BLaER1 treated with 17β-estradiol and CSF1 and Interleukin-3, amounts not matched to agents 10 nM and 100 nM (cell line): Measurements from ENCODE around the gene PSIP1.

Experiments used
- H3K27ac ChIP-seq, 11 experiments: shearing (Covaris generic); formaldehyde crosslinking; 2 replicates each; pipeline ENCODE4 v1.8.1; 2022
- H3K27me3 ChIP-seq, 11 experiments: shearing (Covaris generic); formaldehyde crosslinking; 2 replicates each; pipeline ENCODE4 v1.8.1; 2022
- H3K36me3 ChIP-seq, 11 experiments: shearing (Covaris generic); formaldehyde crosslinking; 2 replicates each; pipeline ENCODE4 v1.8.1; 2022
- H3K4me1 ChIP-seq, 10 experiments: shearing (Covaris generic); formaldehyde crosslinking; 2 replicates each; pipeline ENCODE4 v1.8.1; 2022
- H3K4me2 ChIP-seq, 11 experiments: shearing (Covaris generic); formaldehyde crosslinking; 2 replicates each; pipeline ENCODE4 v1.8.1; 2022
- H3K4me3 ChIP-seq, 10 experiments: shearing (Covaris generic); formaldehyde crosslinking; 2 replicates each; pipeline ENCODE4 v1.8.1; 2022
- H3K9ac ChIP-seq, 11 experiments: shearing (Covaris generic); formaldehyde crosslinking; 2 replicates each; pipeline ENCODE4 v1.8.1; 2022
- H3K9me3 ChIP-seq, 11 experiments: shearing (Covaris generic); formaldehyde crosslinking; replicated peaks in 1 of 11; 2 replicates each; pipeline ENCODE4 v1.8.1; 2022
- H4K20me1 ChIP-seq, 11 experiments: shearing (Covaris generic); formaldehyde crosslinking; 2 replicates each; pipeline ENCODE4 v1.8.1; 2022
- Cebpa-rat ChIP-seq, 11 experiments: shearing (Covaris generic); IDR thresholded peaks; 2 replicates each; pipeline ENCODE4 v1.8.1; 2022

The PSIP1 gene

GRCh38 chr9:15512204-15512603 is 1.4 kb upstream of the PSIP1 start:
- Histone ChIP-seq H3K4me2 (peak overlapping the region; percentile 4 to 93 (median 81); a peak in 20 of 22 replicates), H3K9ac (no peak overlapping the region), H3K4me3 (no peak overlapping the region), H3K4me1 (peaks cover 22 to 47% (median 39%) of the 10 kb centered on the region in 10 experiments), H3K36me3 (peaks cover 5 to 20% (median 11%) of the 10 kb centered on the region in 11 experiments; a peak in 20 of 22 replicates), H3K9me3 (no peaks in the 10 kb centered on the region), H3K27ac (no peak overlapping the region), H3K27me3 (no peaks in the 10 kb centered on the region), H4K20me1 (peaks cover 0 to 29% (median 20%) of the 10 kb centered on the region in 11 experiments; a peak in 14 of 22 replicates)
- TF ChIP-seq Cebpa-rat (IDR thresholded peaks at IDR 0.05), result no peak

DNA sequence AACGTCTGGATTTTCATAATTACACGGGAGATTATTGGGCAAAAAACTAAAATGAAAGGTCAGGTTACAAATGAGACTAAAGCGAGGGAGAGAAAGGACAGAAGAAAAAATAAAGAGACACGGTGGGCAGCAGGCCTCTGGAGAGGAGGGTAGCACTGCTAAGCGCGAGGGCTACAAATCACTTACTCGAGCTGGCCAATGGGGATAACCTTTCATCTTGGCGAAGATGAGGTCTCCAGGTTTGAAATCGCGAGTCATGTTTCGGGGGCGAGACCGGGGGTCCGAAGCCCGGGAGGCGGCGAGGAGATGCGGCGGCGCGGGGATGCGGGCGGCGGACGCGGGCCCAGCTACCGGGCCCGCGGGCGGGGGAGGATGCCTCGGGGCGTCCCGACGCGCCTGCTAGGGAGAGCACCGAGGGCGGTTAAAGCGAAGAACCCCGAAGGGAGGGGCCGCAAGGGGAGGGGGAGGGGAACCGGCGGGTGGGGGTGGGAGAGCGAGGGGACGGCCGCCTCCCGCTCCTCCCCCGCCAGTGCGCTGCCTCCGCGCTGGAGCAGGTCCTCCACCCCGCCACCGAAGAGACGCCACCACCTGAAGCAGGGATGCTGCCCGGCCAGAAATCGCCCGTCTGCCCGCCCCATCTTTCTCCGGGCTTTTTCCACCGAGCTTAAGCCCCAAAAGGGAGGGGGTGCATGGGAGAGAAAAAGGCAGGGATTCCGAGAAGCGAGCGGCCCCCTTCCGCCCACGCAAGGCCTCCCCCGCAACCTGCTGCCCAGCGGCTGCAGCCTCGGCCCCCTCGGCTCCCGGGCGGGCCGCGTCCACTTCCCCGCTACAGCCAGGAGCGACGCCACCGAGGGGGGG is 610 bp downstream of the PSIP1 start:
- Histone ChIP-seq H3K27ac (peak overlapping the region; percentile 90 to 99 (median 98)), H3K9me3 (no peaks in the 10 kb centered on the region), H3K27me3 (no peaks in the 10 kb centered on the region), H3K4me1 (peaks cover 22 to 47% (median 39%) of the 10 kb centered on the region in 10 experiments), H4K20me1 (peaks cover 0 to 34% (median 24%) of the 10 kb centered on the region in 11 experiments; a peak in 14 of 22 replicates), H3K4me2 (peak overlapping the region; percentile 81 to 94 (median 85)), H3K36me3 (peaks cover 24 to 41% (median 31%) of the 10 kb centered on the region in 11 experiments; a peak in 21 of 22 replicates), H3K4me3 (peak overlapping the region; percentile 92 to 98 (median 95)), H3K9ac (peak overlapping the region; percentile 83 to 98 (median 96))
- no peak for TF ChIP-seq Cebpa-rat (IDR thresholded peaks at IDR 0.05)

DNA sequence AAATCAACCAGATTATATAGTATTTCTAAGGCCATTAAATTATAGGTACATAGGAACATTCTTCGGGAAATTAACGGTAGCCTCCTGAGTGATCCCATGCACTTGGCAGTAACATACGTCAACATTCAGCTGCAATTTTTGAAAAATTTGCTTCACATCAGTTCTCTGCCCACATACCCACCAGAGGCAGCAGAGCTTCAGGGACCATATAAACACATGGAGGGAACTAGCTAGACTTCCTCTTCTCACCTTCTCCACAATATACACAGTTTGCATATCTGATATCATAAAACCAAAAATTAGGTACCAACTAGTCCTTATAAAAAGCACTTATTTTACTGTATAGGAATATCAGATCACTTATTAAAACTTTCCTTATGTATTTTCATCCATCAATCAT is 4.8 kb downstream of the PSIP1 start:
- H3K27ac ChIP-seq, result no peak overlapping the region
- no peaks in the 10 kb centered on the region for H3K27me3 ChIP-seq
- H3K9ac ChIP-seq, result no peak overlapping the region
- H3K9me3 ChIP-seq, result no peaks in the 10 kb centered on the region
- TF ChIP-seq Cebpa-rat (IDR thresholded peaks at IDR 0.05), result no peak
- peaks cover 0 to 51% (median 27%) of the 10 kb centered on the region in 11 experiments; a peak in 15 of 22 replicates for H4K20me1 ChIP-seq
- peaks cover 5 to 24% (median 17%) of the 10 kb centered on the region in 10 experiments; a peak in 18 of 20 replicates for H3K4me1 ChIP-seq
- peaks cover 63 to 83% (median 73%) of the 10 kb centered on the region in 11 experiments for H3K36me3 ChIP-seq
- H3K4me3 ChIP-seq, result no peak overlapping the region
- H3K4me2 ChIP-seq, result no peak overlapping the region

GRCh38 chr9:15501803-15502202 is 9.0 kb downstream of the PSIP1 start:
- no peak overlapping the region for H3K9ac ChIP-seq
- no peaks in the 10 kb centered on the region for H3K4me1 ChIP-seq
- no peaks in the 10 kb centered on the region for H3K27me3 ChIP-seq
- no peak overlapping the region for H3K4me2 ChIP-seq
- no peak for TF ChIP-seq Cebpa-rat (IDR thresholded peaks at IDR 0.05)
- peaks cover 0 to 7% (median 0%) of the 10 kb centered on the region in 11 experiments; a peak in 3 of 22 replicates for H3K9me3 ChIP-seq
- no peak overlapping the region for H3K27ac ChIP-seq
- H4K20me1 ChIP-seq, result peaks cover 0 to 21% (median 7%) of the 10 kb centered on the region in 11 experiments; a peak in 10 of 22 replicates
- no peak overlapping the region for H3K4me3 ChIP-seq
- peaks cover 83 to 100% (median 96%) of the 10 kb centered on the region in 11 experiments for H3K36me3 ChIP-seq

GRCh38 chr9:15501179-15501578 is 9.6 kb downstream of the PSIP1 start:
- TF ChIP-seq Cebpa-rat (IDR thresholded peaks at IDR 0.05), result no peak
- H3K9me3 ChIP-seq, result peaks cover 0 to 9% (median 0%) of the 10 kb centered on the region in 11 experiments; a peak in 3 of 22 replicates
- H3K4me2 ChIP-seq, result no peak overlapping the region
- H3K27me3 ChIP-seq, result no peaks in the 10 kb centered on the region
- H3K27ac ChIP-seq, result no peak overlapping the region
- H3K4me1 ChIP-seq, result no peaks in the 10 kb centered on the region
- peaks cover 0 to 21% (median 7%) of the 10 kb centered on the region in 11 experiments; a peak in 9 of 22 replicates for H4K20me1 ChIP-seq
- no peak overlapping the region for H3K9ac ChIP-seq
- H3K4me3 ChIP-seq, result no peak overlapping the region
- peaks cover 79 to 100% (median 93%) of the 10 kb centered on the region in 11 experiments for H3K36me3 ChIP-seq

DNA sequence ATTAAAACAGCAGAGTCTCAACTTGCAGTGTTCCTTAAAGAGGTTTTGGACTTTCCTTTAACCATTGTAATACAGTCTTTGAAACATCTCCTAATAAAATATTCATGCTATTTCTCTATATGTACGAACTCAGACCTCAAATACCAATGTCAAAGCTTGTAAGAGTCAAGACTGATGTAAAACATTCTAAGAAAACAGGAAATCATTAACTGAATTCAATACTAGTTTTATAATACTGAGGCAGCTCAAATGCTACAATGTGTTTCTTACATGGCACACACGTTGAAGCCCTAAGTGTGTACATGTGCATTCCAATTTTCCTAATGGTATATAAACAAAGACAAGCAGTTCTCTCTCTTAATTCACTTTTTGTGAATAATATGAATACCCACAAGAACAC is 11.6 kb downstream of the PSIP1 start:
- no peak for TF ChIP-seq Cebpa-rat (IDR thresholded peaks at IDR 0.05)
- Histone ChIP-seq H3K36me3 (peaks cover 59 to 100% (median 85%) of the 10 kb centered on the region in 11 experiments), H3K4me1 (no peaks in the 10 kb centered on the region), H4K20me1 (peaks cover 0 to 17% (median 7%) of the 10 kb centered on the region in 11 experiments; a peak in 8 of 22 replicates), H3K9me3 (peaks cover 0 to 21% (median 3%) of the 10 kb centered on the region in 11 experiments; a peak in 13 of 22 replicates), H3K4me3 (no peak overlapping the region), H3K27ac (no peak overlapping the region), H3K4me2 (no peak overlapping the region), H3K9ac (no peak overlapping the region), H3K27me3 (no peaks in the 10 kb centered on the region)

DNA sequence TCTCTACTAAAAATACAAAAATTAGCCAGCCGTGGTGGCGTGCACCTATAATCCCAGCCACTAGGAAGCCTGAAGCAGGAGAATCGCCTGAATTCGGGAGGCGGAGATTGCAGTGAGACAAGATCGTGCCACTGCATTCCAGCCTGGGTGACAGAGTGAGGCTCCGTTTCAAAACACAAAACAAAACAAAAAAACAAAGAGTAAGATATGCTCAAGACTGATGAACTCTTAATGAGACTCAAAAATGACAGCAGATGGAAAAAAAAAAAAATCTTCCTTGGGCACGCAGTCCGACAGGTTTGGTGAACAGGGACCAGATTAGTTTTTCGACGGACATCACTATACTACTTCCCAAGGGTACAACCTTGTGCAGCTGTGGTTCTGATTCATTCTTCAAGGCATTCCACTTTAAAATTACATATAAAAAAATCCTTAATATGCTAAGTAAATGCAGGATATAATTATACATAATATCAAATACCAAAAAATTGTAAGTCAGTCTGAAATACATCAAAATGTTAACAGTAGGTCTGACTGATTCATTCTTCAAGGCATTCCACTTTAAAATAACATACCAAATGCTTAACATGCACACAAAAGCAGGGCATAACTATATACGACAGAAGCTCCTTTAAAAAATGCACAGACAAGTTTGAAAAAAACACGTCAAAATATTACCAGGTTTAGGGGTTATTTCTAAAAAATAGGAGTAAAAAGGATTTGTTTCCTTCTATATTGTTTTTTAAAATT is 12.3 kb downstream of the PSIP1 start:
- Histone ChIP-seq H3K4me2 (no peak overlapping the region), H4K20me1 (peaks cover 0 to 12% (median 4%) of the 10 kb centered on the region in 11 experiments; a peak in 8 of 22 replicates)
- TF ChIP-seq Cebpa-rat (IDR thresholded peaks at IDR 0.05), result no peak

DNA sequence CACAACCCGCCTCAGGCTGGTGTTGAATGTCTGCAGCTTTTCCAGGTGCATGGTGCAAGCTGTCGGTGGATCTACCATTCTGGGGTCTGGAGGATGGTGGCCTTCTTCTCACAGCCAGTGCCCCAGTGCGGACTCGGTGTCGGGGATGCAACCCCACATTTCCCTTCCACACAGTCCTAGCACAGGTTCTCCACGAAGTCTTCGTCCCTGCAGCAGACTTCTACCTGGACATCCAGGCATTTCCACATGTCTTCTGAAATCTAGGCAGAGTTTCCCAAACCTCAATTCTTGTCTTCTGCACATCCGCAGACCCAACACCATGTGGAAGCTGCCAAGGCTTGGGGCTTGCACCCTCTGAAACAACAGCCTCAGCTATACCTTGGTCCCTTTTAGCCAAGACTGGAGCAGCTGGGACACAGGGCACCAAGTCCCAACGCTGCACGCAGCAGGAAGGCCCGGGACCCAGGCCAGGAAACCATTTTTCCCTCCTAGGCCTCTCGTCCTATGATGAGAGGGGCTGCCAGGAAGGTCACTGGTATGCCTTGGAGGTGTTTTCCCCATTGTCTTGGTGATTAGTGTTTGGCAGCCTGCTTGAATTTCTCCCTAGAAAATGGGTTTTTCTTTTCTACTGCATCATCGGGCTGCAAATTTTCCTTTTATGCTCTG is 18.2 kb downstream of the PSIP1 start:
- TF ChIP-seq Cebpa-rat (IDR thresholded peaks at IDR 0.05), result no peak
- H3K4me2 ChIP-seq, result no peak overlapping the region
- no peak overlapping the region for H3K9ac ChIP-seq
- H3K36me3 ChIP-seq, result peaks cover 40 to 100% (median 69%) of the 10 kb centered on the region in 11 experiments
- no peaks in the 10 kb centered on the region for H3K4me1 ChIP-seq
- H3K27ac ChIP-seq, result no peak overlapping the region
- no peaks in the 10 kb centered on the region for H3K27me3 ChIP-seq
- H4K20me1 ChIP-seq, result peaks cover 0 to 3% (median 0%) of the 10 kb centered on the region in 11 experiments; a peak in 2 of 22 replicates
- peak overlapping the region in 1 of 10 experiments; percentile 28; a peak in 1 of 20 replicates for H3K4me3 ChIP-seq
- H3K9me3 ChIP-seq, result peaks cover 15 to 44% (median 31%) of the 10 kb centered on the region in 11 experiments

More for the DNA sequence above, 12.3 kb downstream of the PSIP1 start:
- H3K27ac ChIP-seq, result no peak overlapping the region
- H3K4me3 ChIP-seq, result no peak overlapping the region
- H3K27me3 ChIP-seq, result no peaks in the 10 kb centered on the region
- no peaks in the 10 kb centered on the region for H3K4me1 ChIP-seq
- peaks cover 56 to 100% (median 85%) of the 10 kb centered on the region in 11 experiments for H3K36me3 ChIP-seq
- peaks cover 2 to 28% (median 11%) of the 10 kb centered on the region in 11 experiments; a peak in 21 of 22 replicates for H3K9me3 ChIP-seq
- no peak overlapping the region for H3K9ac ChIP-seq
